K562 (cell line): ENCODE results near the gene ANKS3.

ENCODE experiments used
- POLR2AphosphoS2 ChIP-seq: IDR thresholded peaks from 2 replicates; pipeline ENCODE4 v1.6.1; 2012; ENCODE audit warnings: low read length, improper control_type of control experiment
- POLR2AphosphoS5 ChIP-seq: IDR thresholded peaks from 2 replicates; pipeline ENCODE4 v1.6.1; 2011; ENCODE audit warnings: mild to moderate bottlenecking, low read depth, low read length, moderate library complexity; ENCODE audit not compliant: control insufficient read depth, insufficient read depth
- TCF3 ChIP-seq: sonication (generic); formaldehyde crosslinking; IDR thresholded peaks from 2 replicates; pipeline ENCODE4 v1.4.0; 2020; ENCODE audit warnings: mild to moderate bottlenecking, missing genetic modification reagents
- TF ChIP-seq, protein P1 (sequence below): fragments of 250-450 bp; sonication (Bioruptor Pico); IDR thresholded peaks from 2 replicates; pipeline ENCODE4 v1.5.0; 2021

DNA sequence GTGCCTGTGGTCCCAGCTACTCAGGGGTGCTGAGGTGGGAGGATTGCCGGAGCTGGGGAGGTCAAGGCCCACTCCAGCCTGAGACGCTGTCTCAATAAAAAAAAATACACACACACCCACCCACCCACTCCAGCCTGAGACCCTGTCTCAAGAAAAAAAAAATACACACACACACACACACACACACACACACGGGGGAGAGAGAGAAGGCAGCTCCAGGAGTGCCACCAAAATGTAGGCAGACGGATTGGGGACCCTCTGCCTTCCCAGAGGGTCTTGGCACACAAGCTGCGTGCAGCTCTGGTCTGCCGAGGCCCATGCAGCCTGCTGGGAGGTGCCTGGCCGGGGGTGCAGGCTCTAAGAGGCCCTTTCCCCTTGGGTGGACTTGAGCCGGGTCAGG is 46.7 kb downstream of the ANKS3 start:
- TF ChIP-seq TCF3 (no peak), POLR2AphosphoS5 (no peak), POLR2AphosphoS2 (no peak)
- TF ChIP-seq, protein P1, sequence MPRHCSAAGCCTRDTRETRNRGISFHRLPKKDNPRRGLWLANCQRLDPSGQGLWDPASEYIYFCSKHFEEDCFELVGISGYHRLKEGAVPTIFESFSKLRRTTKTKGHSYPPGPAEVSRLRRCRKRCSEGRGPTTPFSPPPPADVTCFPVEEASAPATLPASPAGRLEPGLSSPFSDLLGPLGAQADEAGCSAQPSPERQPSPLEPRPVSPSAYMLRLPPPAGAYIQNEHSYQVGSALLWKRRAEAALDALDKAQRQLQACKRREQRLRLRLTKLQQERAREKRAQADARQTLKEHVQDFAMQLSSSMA (CRISPR knock-in tag): no peak
